Spleen (tissue), 11 donors: Measurements from ENCODE around the gene CD2. TPM values are rescaled to one million over a fixed set of nuclear protein-coding genes. Genes with fewer than 3 reads are reported as not detected.

Source experiments
- DNase-seq: peaks from one replicate; pipeline ENCODE4 v3.0.0-alpha.2; 2020
- H3K27ac ChIP-seq, 8 donors: fragments of 200-600 bp; sonication (generic) in 7 of 8; 1 replicate in 4 of 8; 2 replicates in 4 of 8; pipeline versions ENCODE4 v1.5.0 to v1.8.0; 2016 to 2021; ENCODE audit warnings: inconsistent platforms in 4 of 8, mild to moderate bottlenecking in 4 of 8, moderate library complexity in 1 of 8
- H3K27me3 ChIP-seq, 7 donors: fragments of 200-600 bp; sonication (generic) in 6 of 7; replicated peaks in 1 of 7; 1 replicate in 4 of 7; 2 replicates in 3 of 7; pipeline versions ENCODE4 v1.5.0 to v1.8.0; 2016 to 2021; ENCODE audit warnings: inconsistent platforms in 3 of 7, mild to moderate bottlenecking in 1 of 7
- H3K36me3 ChIP-seq, 6 donors: fragments of 200-600 bp; sonication (generic) in 5 of 6; 1 replicate in 4 of 6; 2 replicates in 2 of 6; pipeline versions ENCODE4 v1.5.0 to v1.8.0; 2016 to 2021; ENCODE audit warnings: inconsistent platforms in 2 of 6
- H3K4me1 ChIP-seq, 6 donors: fragments of 200-600 bp; sonication (generic) in 5 of 6; 1 replicate in 3 of 6; 2 replicates in 3 of 6; pipeline versions ENCODE4 v1.5.0 to v1.8.0; 2016 to 2021; ENCODE audit warnings: inconsistent platforms in 3 of 6
- H3K4me3 ChIP-seq, 8 donors: fragments of 200-600 bp; sonication (generic) in 7 of 8; 1 replicate in 4 of 8; 2 replicates in 4 of 8; pipeline versions ENCODE4 v1.5.0 to v1.8.0; 2016 to 2021; ENCODE audit warnings: inconsistent platforms in 4 of 8, mild to moderate bottlenecking in 4 of 8, moderate library complexity in 2 of 8
- H3K9me3 ChIP-seq, 8 donors: fragments of 200-600 bp; sonication (generic) in 7 of 8; 1 replicate in 4 of 8; 2 replicates in 4 of 8; pipeline versions ENCODE4 v1.5.0 to v1.8.0; 2016 to 2021; ENCODE audit warnings: inconsistent platforms in 4 of 8
- POLR2A ChIP-seq, 3 donors: fragments of 450-650 bp; IDR thresholded peaks; one replicate each; pipeline ENCODE4 v1.5.1; 2017; ENCODE audit warnings: antibody characterized with exemption in 3 of 3, mild to moderate bottlenecking in 1 of 3
- POLR2AphosphoS5 ChIP-seq, 3 donors: sonication (generic); formaldehyde crosslinking; IDR thresholded peaks; one replicate each; pipeline ENCODE4 v1.5.1; 2017; ENCODE audit warnings: antibody characterized with exemption in 3 of 3
- WGBS, 5 donors: extraction: QIAGEN DNeasy Blood & Tissue Kit in 3 of 5; methylation state at CpG; one replicate each; pipeline versions ENCODE4 v1.1.5 to v1.1.7; 2013 to 2018; 5-methylcytosine and 5-hydroxymethylcytosine counted together
- intact Hi-C: fragments of 100-400 bp; cut with DNase I; formaldehyde crosslinking; loops from one replicate; pipeline ENCODE4 v1.15.0; 2023; ENCODE audit warnings: low total_unique reads
- polyA plus RNA-seq, 3 donors: library from polyadenylated mRNA; stranded (reverse); fragments of 200-250 nt; gene quantifications; one replicate each; pipeline ENCODE4 v1.2.1, GENCODE V29; 2013
- total RNA-seq, 7 donors: library from RNA; depleted of rRNA in 3 of 7; stranded (reverse); fragments of >200 nt in 3 of 7; fragmentation: NEBNext Ultra II Directional in 4 of 7; extraction: Animal tissue kit (Norgen Biotek cat#: 25700) in 4 of 7; gene quantifications; one replicate each; pipeline versions ENCODE4 v1.1.0 to v1.2.1, GENCODE V29; 2016 to 2021
- TF ChIP-seq, protein P1 (sequence below), 11 experiments: fragments of 200-600 bp in 7 of 11; fragments of 450-650 bp in 4 of 11; sonication (generic) in 4 of 11; IDR thresholded peaks in 8 of 11; conservative IDR thresholded peaks in 3 of 11; 1 replicate in 7 of 11; 2 replicates in 4 of 11; pipeline versions ENCODE4 v1.4.0 to v1.8.0; 2016 to 2021; ENCODE audit warnings: antibody characterized with exemption in 11 of 11, inconsistent platforms in 4 of 11, mild to moderate bottlenecking in 1 of 11
- donor health status: healthy with polysubstance abuse.
- donor health status: DM: no; HTN: no; CAD: no; lungs with moderate emphysema.
- donor health status: DM: no; HTN: no; CAD: no.
- donor health status: Bipolar disorder and iron deficiency.
- donor health status: healthy.
- donor health status: DM: no; HTN: no; CAD: no.
- donor health status: DM: yes; HTN: yes; CAD: no.

The CD2 gene
- total and polyA plus RNA-seq, 10 donors: 21.6 to 50.5 (median 30.1) TPM

DNA sequence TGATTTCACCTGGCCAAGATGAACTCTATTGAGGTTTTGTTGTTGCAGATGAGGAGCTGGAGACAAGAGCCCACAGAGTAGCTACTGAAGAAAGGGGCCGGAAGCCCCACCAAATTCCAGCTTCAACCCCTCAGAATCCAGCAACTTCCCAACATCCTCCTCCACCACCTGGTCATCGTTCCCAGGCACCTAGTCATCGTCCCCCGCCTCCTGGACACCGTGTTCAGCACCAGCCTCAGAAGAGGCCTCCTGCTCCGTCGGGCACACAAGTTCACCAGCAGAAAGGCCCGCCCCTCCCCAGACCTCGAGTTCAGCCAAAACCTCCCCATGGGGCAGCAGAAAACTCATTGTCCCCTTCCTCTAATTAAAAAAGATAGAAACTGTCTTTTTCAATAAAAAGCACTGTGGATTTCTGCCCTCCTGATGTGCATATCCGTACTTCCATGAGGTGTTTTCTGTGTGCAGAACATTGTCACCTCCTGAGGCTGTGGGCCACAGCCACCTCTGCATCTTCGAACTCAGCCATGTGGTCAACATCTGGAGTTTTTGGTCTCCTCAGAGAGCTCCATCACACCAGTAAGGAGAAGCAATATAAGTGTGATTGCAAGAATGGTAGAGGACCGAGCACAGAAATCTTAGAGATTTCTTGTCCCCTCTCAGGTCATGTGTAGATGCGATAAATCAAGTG lies 14.3 kb downstream of the CD2 start:
- intact Hi-C loops: no loop called here
- WGBS, 5 donors: 70 to 88% (median 81%) methylated on average over 13 of the region's 13 CpGs
- H3K4me3 ChIP-seq: no peak overlapping the region
- TF ChIP-seq, protein P1, sequence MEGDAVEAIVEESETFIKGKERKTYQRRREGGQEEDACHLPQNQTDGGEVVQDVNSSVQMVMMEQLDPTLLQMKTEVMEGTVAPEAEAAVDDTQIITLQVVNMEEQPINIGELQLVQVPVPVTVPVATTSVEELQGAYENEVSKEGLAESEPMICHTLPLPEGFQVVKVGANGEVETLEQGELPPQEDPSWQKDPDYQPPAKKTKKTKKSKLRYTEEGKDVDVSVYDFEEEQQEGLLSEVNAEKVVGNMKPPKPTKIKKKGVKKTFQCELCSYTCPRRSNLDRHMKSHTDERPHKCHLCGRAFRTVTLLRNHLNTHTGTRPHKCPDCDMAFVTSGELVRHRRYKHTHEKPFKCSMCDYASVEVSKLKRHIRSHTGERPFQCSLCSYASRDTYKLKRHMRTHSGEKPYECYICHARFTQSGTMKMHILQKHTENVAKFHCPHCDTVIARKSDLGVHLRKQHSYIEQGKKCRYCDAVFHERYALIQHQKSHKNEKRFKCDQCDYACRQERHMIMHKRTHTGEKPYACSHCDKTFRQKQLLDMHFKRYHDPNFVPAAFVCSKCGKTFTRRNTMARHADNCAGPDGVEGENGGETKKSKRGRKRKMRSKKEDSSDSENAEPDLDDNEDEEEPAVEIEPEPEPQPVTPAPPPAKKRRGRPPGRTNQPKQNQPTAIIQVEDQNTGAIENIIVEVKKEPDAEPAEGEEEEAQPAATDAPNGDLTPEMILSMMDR (IDR thresholded peaks at IDR 0.05 in 8 of 11, conservative IDR thresholded peaks at IDR 0.05 in 3 of 11): no peak
- no peak for TF ChIP-seq POLR2AphosphoS5 (IDR thresholded peaks at IDR 0.05)
- no peak for TF ChIP-seq POLR2A (IDR thresholded peaks at IDR 0.05)
- H3K27me3 ChIP-seq: no peaks in the 10 kb centered on the region
- peak overlapping the region in 7 of 8 donors; percentile 29 to 82 (median 68) for H3K27ac ChIP-seq
- H3K9me3 ChIP-seq: peaks cover 0 to 4% (median 0%) of the 10 kb centered on the region in 8 donors
- no peak for DNase-seq
- peaks cover 0 to 94% (median 56%) of the 10 kb centered on the region in 6 donors for H3K4me1 ChIP-seq
- H3K36me3 ChIP-seq: peaks cover 0 to 12% (median 0%) of the 10 kb centered on the region in 6 donors

DNA sequence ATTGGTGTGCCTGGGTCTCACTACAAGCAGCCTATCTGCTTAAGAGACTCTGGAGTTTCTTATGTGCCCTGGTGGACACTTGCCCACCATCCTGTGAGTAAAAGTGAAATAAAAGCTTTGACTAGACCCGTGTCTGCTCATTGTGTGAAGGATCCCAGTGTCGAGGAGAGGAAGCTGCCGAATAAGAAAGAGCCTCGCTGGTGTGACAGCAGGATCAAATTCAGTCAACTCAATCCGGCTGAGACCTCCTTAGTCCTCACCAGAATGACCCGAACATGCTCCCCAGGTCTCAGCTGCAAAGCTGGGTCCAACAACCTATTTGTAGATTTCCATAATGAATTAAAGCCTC lies 14.8 kb downstream of the CD2 start:
- DNase-seq: no peak
- no peaks in the 10 kb centered on the region for H3K27me3 ChIP-seq
- intact Hi-C loops: no loop called here
- H3K27ac ChIP-seq: peak overlapping the region in 7 of 8 donors; percentile 29 to 82 (median 68)
- H3K9me3 ChIP-seq: peaks cover 0 to 7% (median 0%) of the 10 kb centered on the region in 8 donors
- H3K4me1 ChIP-seq: peaks cover 0 to 88% (median 53%) of the 10 kb centered on the region in 6 donors
- TF ChIP-seq, protein P1 (IDR thresholded peaks at IDR 0.05 in 8 of 11, conservative IDR thresholded peaks at IDR 0.05 in 3 of 11): no peak
- no peak for TF ChIP-seq POLR2AphosphoS5 (IDR thresholded peaks at IDR 0.05)
- H3K4me3 ChIP-seq: no peak overlapping the region
- 29 to 54% (median 41%) methylated on average over 6 of the region's 6 CpGs for WGBS, 5 donors
- H3K36me3 ChIP-seq: peaks cover 0 to 12% (median 0%) of the 10 kb centered on the region in 6 donors

DNA sequence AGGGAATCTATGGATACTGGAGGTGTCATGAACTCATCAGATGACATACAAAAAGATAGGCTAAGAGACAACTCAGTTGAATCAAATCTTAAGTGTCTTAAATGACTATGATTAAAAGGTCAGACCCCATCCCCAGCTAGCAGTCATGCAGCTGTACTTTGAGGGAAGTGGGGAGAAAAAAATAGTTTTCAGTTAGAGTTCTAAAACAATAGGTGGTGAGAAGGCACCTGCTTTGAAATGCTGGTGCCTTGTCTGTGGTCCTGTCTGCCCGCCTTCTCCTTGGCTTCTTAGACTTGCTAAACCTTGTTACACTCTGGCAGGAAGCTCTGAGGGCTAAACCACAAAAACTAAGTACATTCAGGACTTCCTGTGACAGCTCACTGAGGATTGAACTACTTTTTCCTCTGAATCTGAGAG lies 15.3 kb downstream of the CD2 start:
- Histone ChIP-seq H3K27me3 (no peaks in the 10 kb centered on the region), H3K4me1 (peaks cover 0 to 83% (median 48%) of the 10 kb centered on the region in 6 donors), H3K4me3 (peak overlapping the region in 1 of 8 donors; percentile 10), H3K9me3 (peaks cover 0 to 7% (median 0%) of the 10 kb centered on the region in 8 donors), H3K27ac (peak overlapping the region in 7 of 8 donors; percentile 30 to 82 (median 68)), H3K36me3 (peaks cover 0 to 12% (median 0%) of the 10 kb centered on the region in 6 donors)
- intact Hi-C loops: no loop called here
- no peak for DNase-seq
- TF ChIP-seq POLR2AphosphoS5 (IDR thresholded peaks at IDR 0.05): peak in 1 of 3 donors; percentile 73
- TF ChIP-seq, protein P1 (IDR thresholded peaks at IDR 0.05 in 8 of 11, conservative IDR thresholded peaks at IDR 0.05 in 3 of 11): no peak
- 2 to 21% (median 14%) methylated on average over 1 of the region's 1 CpG for WGBS, 5 donors

DNA sequence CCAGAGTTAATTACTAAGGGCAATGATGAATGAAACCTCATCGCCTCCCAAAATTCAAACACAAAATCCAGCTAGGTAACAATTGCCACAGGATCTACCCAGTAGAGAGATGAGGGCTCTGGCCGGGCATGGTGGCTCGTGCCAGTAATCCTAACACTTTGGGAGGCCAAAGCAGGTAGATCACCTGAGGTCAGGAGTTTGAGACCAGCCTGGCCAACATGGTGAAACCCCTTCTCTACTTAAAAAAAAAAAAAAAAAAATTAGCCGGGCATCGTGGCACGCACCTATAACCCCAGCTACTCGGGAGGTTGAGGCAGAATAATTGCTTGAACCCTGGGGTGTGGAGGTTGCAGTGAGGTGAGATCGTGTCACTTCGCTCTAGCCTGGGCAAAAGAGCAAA lies 15.8 kb downstream of the CD2 start:
- Histone ChIP-seq H3K36me3 (peaks cover 0 to 12% (median 0%) of the 10 kb centered on the region in 6 donors), H3K4me3 (peak overlapping the region in 1 of 8 donors; percentile 10), H3K27ac (peak overlapping the region in 6 of 8 donors; percentile 28 to 82 (median 60)), H3K9me3 (peaks cover 0 to 7% (median 0%) of the 10 kb centered on the region in 8 donors), H3K27me3 (no peaks in the 10 kb centered on the region), H3K4me1 (peaks cover 0 to 79% (median 46%) of the 10 kb centered on the region in 6 donors)
- DNase-seq: no peak
- intact Hi-C loops: no loop called here
- TF ChIP-seq POLR2AphosphoS5 (IDR thresholded peaks at IDR 0.05): no peak
- TF ChIP-seq POLR2A (IDR thresholded peaks at IDR 0.05): no peak
- TF ChIP-seq, protein P1 (IDR thresholded peaks at IDR 0.05 in 8 of 11, conservative IDR thresholded peaks at IDR 0.05 in 3 of 11): no peak
- 51 to 61% (median 53%) methylated on average over 9 of the region's 9 CpGs for WGBS, 5 donors
